H1 (cell line): ENCODE data around the gene ARHGAP15. TPM values are rescaled to one million over a fixed set of nuclear protein-coding genes. Genes with fewer than 3 reads are reported as not detected.
A peak's percentile ranks its signal among the peaks of the same experiment; 100 is the strongest.

Experiments
- CTCF ChIA-PET: fragments of 300-600 bp; sonication (Branson Sonifier 250); formaldehyde crosslinking; loops from one replicate; lab custom pipeline; 2021; ENCODE audit not compliant: partially characterized antibody; lab: Charles Lee
- POLR2A ChIA-PET: fragments of 300-600 bp; sonication (Branson Sonifier 250); formaldehyde crosslinking; loops from one replicate; lab custom pipeline; 2021; ENCODE audit warnings: inconsistent platforms; ENCODE audit not compliant: partially characterized antibody; lab: Charles Lee
- DNase-seq, 2 experiments: peaks; one replicate each; pipeline versions ENCODE4 v3.0.0 to v3.0.0-alpha.2; 2010 to 2022; ENCODE audit warnings: low spot score in 2 of 2, low read depth in 1 of 2, mixed read lengths in 1 of 2
- FAIRE-seq: peaks from 2 replicates; lab custom pipeline; 2011; peaks lifted over from hg19 to GRCh38; lab: Jason Lieb, UNC
- H2AFZ ChIP-seq: 2 replicates; pipeline ENCODE4 v1.8.1; 2012; ENCODE audit warnings: low read length, inconsistent platforms
- H2AK5ac ChIP-seq: 2 replicates; pipeline ENCODE4 v1.6.1; 2013; ENCODE audit warnings: low read depth, low read length
- H2BK120ac ChIP-seq: replicated peaks from 2 replicates; pipeline ENCODE3; 2013; ENCODE audit warnings: low read depth, low read length, inconsistent platforms
- H2BK12ac ChIP-seq: 2 replicates; pipeline ENCODE4 v1.6.1; 2013; ENCODE audit warnings: low read depth, low read length
- H2BK15ac ChIP-seq: 2 replicates; pipeline ENCODE4 v1.6.1; 2013; ENCODE audit warnings: low read length
- H2BK20ac ChIP-seq: 2 replicates; pipeline ENCODE4 v1.6.1; 2013; ENCODE audit warnings: low read length
- H2BK5ac ChIP-seq: 2 replicates; pipeline ENCODE4 v1.6.1; 2013; ENCODE audit warnings: low read depth, low read length
- H3K14ac ChIP-seq: 2 replicates; pipeline ENCODE4 v1.6.1; 2013; ENCODE audit warnings: inconsistent platforms; ENCODE audit not compliant: insufficient read length
- H3K18ac ChIP-seq: 2 replicates; pipeline ENCODE4 v1.6.1; 2013; ENCODE audit warnings: low read length; ENCODE audit errors: extremely low read depth
- H3K23ac ChIP-seq: 2 replicates; pipeline ENCODE4 v1.6.1; 2013; ENCODE audit warnings: inconsistent platforms; ENCODE audit not compliant: insufficient read length
- H3K23me2 ChIP-seq: 2 replicates; pipeline ENCODE4 v1.6.1; 2013; ENCODE audit warnings: low read depth, low read length
- H3K27ac ChIP-seq: 2 replicates; pipeline ENCODE4 v1.6.1; 2011; ENCODE audit warnings: low read depth, low read length, inconsistent platforms
- H3K27me3 ChIP-seq, 4 experiments: replicated peaks in 1 of 4; 1 replicate in 1 of 4; 2 replicates in 3 of 4; pipeline versions ENCODE4 v1.6.1 to v1.8.1; 2011 to 2013; ENCODE audit warnings: low read length in 3 of 4, mild to moderate bottlenecking in 3 of 4, inconsistent platforms in 2 of 4, mixed read lengths in 2 of 4, moderate library complexity in 1 of 4; ENCODE audit not compliant: control insufficient read depth in 3 of 4, insufficient read depth in 3 of 4; ENCODE audit errors: extremely low read depth in 1 of 4
- H3K36me3 ChIP-seq, 4 experiments: 2 replicates each; pipeline versions ENCODE4 v1.6.1 to v1.8.1; 2011 to 2013; ENCODE audit warnings: mild to moderate bottlenecking in 4 of 4, low read length in 3 of 4, moderate library complexity in 2 of 4, control low read depth in 1 of 4, inconsistent platforms in 1 of 4; ENCODE audit not compliant: insufficient read depth in 4 of 4, control insufficient read depth in 2 of 4
- H3K4ac ChIP-seq: replicated peaks from 2 replicates; pipeline ENCODE3; 2013; ENCODE audit warnings: low read length, low read depth, mixed read lengths, inconsistent platforms; ENCODE audit not compliant: insufficient read length
- H3K4me1 ChIP-seq, 4 experiments: replicated peaks in 1 of 4; 1 replicate in 1 of 4; 2 replicates in 3 of 4; pipeline versions ENCODE4 v1.6.1 to v1.8.1; 2011 to 2013; ENCODE audit warnings: low read length in 3 of 4, inconsistent platforms in 2 of 4, mixed read lengths in 1 of 4; ENCODE audit not compliant: insufficient read depth in 4 of 4, control insufficient read depth in 3 of 4
- H3K4me2 ChIP-seq, 2 experiments: 2 replicates each; pipeline versions ENCODE4 v1.6.1 to v1.8.1; 2011 to 2013; ENCODE audit warnings: low read depth in 2 of 2, low read length in 2 of 2, control low read depth in 1 of 2, inconsistent platforms in 1 of 2, mild to moderate bottlenecking in 1 of 2; ENCODE audit not compliant: insufficient read depth in 1 of 2
- H3K4me3 ChIP-seq, 4 experiments: fragments of 200-600, 300-600 bp in 1 of 4; sonication (generic), shearing (Covaris generic), sonication (Bioruptor Twin) in 1 of 4; 2 replicates each; pipeline versions ENCODE4 v1.5.1 to v1.8.1; 2011 to 2016; ENCODE audit warnings: low read length in 4 of 4, low read depth in 3 of 4, control low read depth in 2 of 4, inconsistent platforms in 2 of 4, mild to moderate bottlenecking in 2 of 4, mixed read lengths in 1 of 4, moderate library complexity in 1 of 4; ENCODE audit not compliant: insufficient read depth in 2 of 4; ENCODE audit errors: extremely low read depth in 1 of 4
- H3K56ac ChIP-seq: replicated peaks from 2 replicates; pipeline ENCODE3; 2013; ENCODE audit warnings: low read depth, mild to moderate bottlenecking, mixed read lengths, low read length, inconsistent platforms; ENCODE audit not compliant: insufficient read length
- H3K79me1 ChIP-seq: 2 replicates; pipeline ENCODE4 v1.6.1; 2013; ENCODE audit warnings: low read depth, low read length, control low read depth
- H3K79me2 ChIP-seq, 2 experiments: 2 replicates each; pipeline versions ENCODE4 v1.6.1 to v1.8.1; 2012 to 2013; ENCODE audit warnings: low read length in 2 of 2, mild to moderate bottlenecking in 2 of 2, inconsistent platforms in 1 of 2; ENCODE audit not compliant: insufficient read depth in 2 of 2, control insufficient read depth in 1 of 2
- H3K9ac ChIP-seq, 4 experiments: replicated peaks in 1 of 4; 1 replicate in 1 of 4; 2 replicates in 3 of 4; pipeline versions ENCODE4 v1.6.1 to v1.8.1; 2011 to 2013; ENCODE audit warnings: low read depth in 3 of 4, low read length in 3 of 4, control low read depth in 2 of 4, mild to moderate bottlenecking in 2 of 4, moderate library complexity in 2 of 4, inconsistent platforms in 1 of 4; ENCODE audit errors: extremely low read depth in 1 of 4
- H3K9me3 ChIP-seq, 2 experiments: 2 replicates each; pipeline versions ENCODE4 v1.6.1 to v1.8.1; 2012 to 2013; ENCODE audit warnings: mild to moderate bottlenecking in 2 of 2, moderate library complexity in 2 of 2, control low read depth in 1 of 2, inconsistent platforms in 1 of 2, low read depth in 1 of 2, low read length in 1 of 2, mixed read lengths in 1 of 2; ENCODE audit not compliant: insufficient read depth in 2 of 2
- H4K20me1 ChIP-seq, 2 experiments: replicated peaks in 1 of 2; 2 replicates each; pipeline versions ENCODE3 to v1.8.1; 2011 to 2013; ENCODE audit warnings: inconsistent platforms in 2 of 2, low read length in 2 of 2, mild to moderate bottlenecking in 1 of 2; ENCODE audit not compliant: insufficient read depth in 2 of 2, control insufficient read depth in 1 of 2
- H4K5ac ChIP-seq: 2 replicates; pipeline ENCODE4 v1.6.1; 2013; ENCODE audit warnings: low read length, low read depth, mixed read lengths, inconsistent platforms; ENCODE audit not compliant: insufficient read length
- H4K8ac ChIP-seq: 2 replicates; pipeline ENCODE4 v1.8.0; 2013; ENCODE audit warnings: mild to moderate bottlenecking, moderate library complexity, low read length, inconsistent platforms; ENCODE audit not compliant: insufficient read depth; ENCODE audit errors: extremely low read depth
- H4K91ac ChIP-seq: replicated peaks from 2 replicates; pipeline ENCODE3; 2013; ENCODE audit warnings: low read length, mixed read lengths, inconsistent platforms; ENCODE audit not compliant: insufficient read length
- CBX8 ChIP-seq: fragments of 300-800, 300-1000 bp; sonication (generic); IDR thresholded peaks from 2 replicates; pipeline ENCODE4 v1.7.1; 2016; ENCODE audit warnings: low read depth, low read length, borderline replicate concordance
- RBBP5 ChIP-seq: IDR thresholded peaks from 2 replicates; pipeline ENCODE4 v1.7.1; 2012; ENCODE audit warnings: low read depth, mild to moderate bottlenecking, inconsistent platforms, low read length, moderate library complexity, borderline replicate concordance
- SP1 ChIP-seq: IDR thresholded peaks from 2 replicates; pipeline ENCODE4 v1.6.1; 2011; ENCODE audit warnings: low read depth, low read length
- TBP ChIP-seq: IDR thresholded peaks from 2 replicates; pipeline ENCODE4 v1.6.1; 2011; ENCODE audit warnings: low read depth, low read length, improper control_type of control experiment
- WGBS, 2 experiments: shearing (Covaris generic) in 1 of 2; methylation state at CpG; one replicate each; pipeline versions ENCODE4 v1.1.6 to v1.1.7; 2013 to 2015; ENCODE audit warnings: low lambda C conversion rate in 2 of 2, mixed read lengths in 2 of 2, inconsistent platforms in 1 of 2, low coverage in 1 of 2, missing lambda C conversion rate in 1 of 2; ENCODE audit not compliant: insufficient replicate concordance in 2 of 2, insufficient coverage in 1 of 2, insufficient read length in 1 of 2; ENCODE audit errors: extremely low coverage in 1 of 2, missing lambda C conversion rate in 1 of 2; 5-methylcytosine and 5-hydroxymethylcytosine counted together
- polyA plus RNA-seq, 7 experiments: library from polyadenylated mRNA; depleted of rRNA in 3 of 7; stranded (reverse) in 5 of 7; unstranded in 2 of 7; fragments of >200 nt in 5 of 7; fragments of 200-250 nt in 2 of 7; gene quantifications; 1 replicate in 5 of 7; 2 replicates in 1 of 7; 4 replicates in 1 of 7; pipeline versions ENCODE4 v1.2.1 to v1.2.3, GENCODE V29; 2011 to 2013; ENCODE audit warnings: missing spikeins in 2 of 7, mixed read lengths in 2 of 7
- total RNA-seq: library from RNA; stranded (reverse); fragmentation: NEBNext Ultra II Directional; extraction: Animal tissue kit (Norgen Biotek cat#: 25700); gene quantifications from 2 replicates; pipeline ENCODE4 v1.2.1, GENCODE V29; 2021

Gene ARHGAP15
- total and polyA plus RNA-seq, 2 of the 8 experiments (the other 6 are each of a cell fraction or from before 2014, with no cell fraction given), result not detected

- FAIRE-seq (no peak), DNase-seq (no peak)
- Histone ChIP-seq H4K20me1 (no peaks in the 10 kb centered on the region), H2AK5ac (no peak overlapping the region), H2BK12ac (no peak overlapping the region), H3K14ac (no peak overlapping the region), H2BK120ac (no peak overlapping the region), H3K36me3 (no peaks in the 10 kb centered on the region), H3K56ac (no peak overlapping the region), H4K91ac (no peak overlapping the region), H4K8ac (no peak overlapping the region), H3K27me3 (no peaks in the 10 kb centered on the region), H3K23me2 (no peaks in the 10 kb centered on the region), H3K4me3 (no peak overlapping the region), H2BK15ac (no peak overlapping the region), H3K79me1 (no peaks in the 10 kb centered on the region), H3K4ac (no peak overlapping the region), H3K9me3 (no peaks in the 10 kb centered on the region), H3K23ac (no peak overlapping the region), H2AFZ (peak overlapping the region; percentile 30; the same call in 1 of the 2 replicates), H3K27ac (no peak overlapping the region), H3K4me2 (no peak overlapping the region), H3K79me2 (no peaks in the 10 kb centered on the region), H3K4me1 (no peaks in the 10 kb centered on the region), H2BK5ac (no peak overlapping the region), H3K9ac (no peak overlapping the region), H2BK20ac (no peak overlapping the region), H3K18ac (no peak overlapping the region), H4K5ac (no peak overlapping the region)
- ChIA-PET CTCF (interaction anchor here (0.6 kb wide), 1 partner anchor 1874 kb away, joined by 3 read pairs; no protein-coding TSS in a partner anchor), POLR2A (interaction anchor here (0.6 kb wide), 1 partner anchor 515 kb away, joined by 3 read pairs; no protein-coding TSS in a partner anchor)
- WGBS, 2 experiments, result 86% methylated on average over 2 of the region's 2 CpGs; no CpG with 5 or more reads in 1 of the 2 experiments
- TF ChIP-seq TBP (no peak), CBX8 (no peak), SP1 (no peak), RBBP5 (no peak)
Observed at GRCh38 chr2:143311426-143311825, 182.2 kb downstream of the ARHGAP15 start.
